ENCODE data around the gene TUBA1B.

Gene TUBA1B

GRCh38 chr12:49089821-49090773 lies 41.1 kb downstream of the TUBA1B start:
- DNase-seq (ENCODE audit: low read depth) = peak; percentile 59

GRCh38 chr12:49088932-49089330 lies 42.3 kb downstream of the TUBA1B start:
- DNase-seq (ENCODE audit: low read depth) = no peak

- DNase-seq (ENCODE audit: low read depth) = peak; percentile 90
Observed at GRCh38 chr12:49088150-49088931, 42.9 kb downstream of the TUBA1B start.

GRCh38 chr12:49086116-49086515 lies 45.1 kb downstream of the TUBA1B start:
- peak; percentile 68 for DNase-seq (ENCODE audit: low read depth)

- no peak for DNase-seq (ENCODE audit: low read depth)
Observed at GRCh38 chr12:49084438-49084837, 46.8 kb downstream of the TUBA1B start.

- no peak for DNase-seq (ENCODE audit: low read depth)
Observed at GRCh38 chr12:49079793-49080192, 51.4 kb downstream of the TUBA1B start.
